Heart left ventricle (tissue), 16 donors: ENCODE data around the gene TESK1. TPM values are rescaled to one million over a fixed set of nuclear protein-coding genes. Genes with fewer than 3 reads are reported as not detected.
A peak's percentile ranks its signal among the peaks of the same experiment; 100 is the strongest.

Experiments used
- ATAC-seq, 4 donors: fragments of 200-7000 bp; cut with Tn5 transposase; one replicate each; pipeline ENCODE4 v1.9.1; 2020 to 2022; ENCODE audit warnings: moderate library complexity in 4 of 4, mild to moderate bottlenecking in 3 of 4, moderate number of reproducible peaks in 1 of 4
- DNase-seq, 5 donors: peaks; one replicate each; pipeline ENCODE4 v3.0.0-alpha.2; 2020
- H3K27ac ChIP-seq, 12 donors: fragments of 200-600 bp; sonication (generic) in 4 of 12; one replicate each; pipeline versions ENCODE4 v1.5.0 to v1.8.0; 2016 to 2022; ENCODE audit warnings: mild to moderate bottlenecking in 2 of 12
- H3K27me3 ChIP-seq, 9 donors: fragments of 200-600 bp; sonication (generic) in 2 of 9; one replicate each; pipeline versions ENCODE4 v1.5.1 to v1.8.0; 2016 to 2022; ENCODE audit warnings: mild to moderate bottlenecking in 3 of 9
- H3K36me3 ChIP-seq, 9 donors: fragments of 200-600 bp; sonication (generic) in 2 of 9; one replicate each; pipeline versions ENCODE4 v1.5.0 to v1.8.0; 2018 to 2022; ENCODE audit warnings: mild to moderate bottlenecking in 2 of 9
- H3K4me1 ChIP-seq, 12 donors: fragments of 200-600 bp; sonication (generic) in 4 of 12; one replicate each; pipeline versions ENCODE4 v1.5.0 to v1.8.0; 2016 to 2022; ENCODE audit warnings: mild to moderate bottlenecking in 3 of 12
- H3K4me3 ChIP-seq, 12 donors: fragments of 200-600 bp; sonication (generic) in 4 of 12; one replicate each; pipeline versions ENCODE4 v1.5.0 to v1.8.0; 2017 to 2022; ENCODE audit warnings: mild to moderate bottlenecking in 9 of 12, moderate library complexity in 4 of 12
- H3K9me3 ChIP-seq, 12 donors: fragments of 200-600 bp; sonication (generic) in 4 of 12; one replicate each; pipeline versions ENCODE4 v1.5.0 to v1.8.0; 2016 to 2022; ENCODE audit warnings: mild to moderate bottlenecking in 1 of 12
- CTCF ChIP-seq, 12 donors: fragments of 200-600 bp; sonication (generic) in 4 of 12; IDR thresholded peaks; one replicate each; pipeline versions ENCODE4 v1.5.0 to v1.8.0; 2018 to 2022; ENCODE audit warnings: antibody characterized with exemption in 12 of 12, mild to moderate bottlenecking in 5 of 12
- POLR2A ChIP-seq, 2 donors: fragments of 450-650 bp; IDR thresholded peaks; one replicate each; pipeline ENCODE4 v1.6.1; 2017; ENCODE audit warnings: antibody characterized with exemption in 2 of 2, mild to moderate bottlenecking in 2 of 2, moderate library complexity in 2 of 2
- WGBS, 4 donors: extraction: QIAGEN DNeasy Blood & Tissue Kit in 2 of 4; methylation state at CpG; one replicate each; pipeline versions ENCODE4 v1.1.5 to v1.1.7; 2013 to 2018; 5-methylcytosine and 5-hydroxymethylcytosine counted together
- intact Hi-C, 10 donors: fragments of 100-400 bp; cut with DNase I; formaldehyde crosslinking; loops; one replicate each; pipeline versions ENCODE4 v1.11.1 to v1.14.2; 2022
- polyA plus RNA-seq, 2 donors: library from polyadenylated mRNA; stranded (reverse); fragments of 200-250 nt; gene quantifications; one replicate each; pipeline ENCODE4 v1.2.3, GENCODE V29; 2013
- total RNA-seq, 9 donors: library from RNA; depleted of rRNA in 2 of 9; stranded (reverse); fragments of >200 nt in 2 of 9; fragmentation: NEBNext Ultra II Directional in 3 of 9; extraction: Animal tissue kit (Norgen Biotek cat#: 25700) in 3 of 9; gene quantifications; one replicate each; pipeline versions ENCODE4 v1.1.0 to v1.2.4, GENCODE V29; 2016 to 2023
- donor health status: ischemic (EF 13 %, LVEDD 7.1; RV severe dilation, severe dysfunction).
- donor health status: healthy with polysubstance abuse.
- donor health status: DM: no; HTN: yes; CAD: no.
- donor health status: DM: no; HTN: no; CAD: no.
- donor health status: ischemic (EF 25% LVEDD 6.9; RV normal size, moderate dysfunction).
- donor health status: ischemic (EF 25% LVEDD 5.7; RV mildly dilated, moderate dysfunction).
- donor health status: healthy.
- donor health status: DM: yes; HTN: yes; CAD: no.
- donor health status: ischemic (EF 35%, LVEDD 5.7; RV mildly dilated, moderate dysfunction).
- donor health status: nonischemic (EF 11% LVEDD 7.7; RV severe dilation, severe dysfunction).
- donor health status: DM: yes; HTN: yes; CAD: no.
- donor health status: PGD.
- donor health status: ischemic (EF 29% LVEDD 5.4; RV normal size, mild dysfunction).
- donor health status: nonischemic (EF 23%, LVEDD 6.1; RV moderate dilation, normal function).

The TESK1 gene
- total and polyA plus RNA-seq, 11 donors = 19.8 to 47.6 (median 24.8) TPM

DNA sequence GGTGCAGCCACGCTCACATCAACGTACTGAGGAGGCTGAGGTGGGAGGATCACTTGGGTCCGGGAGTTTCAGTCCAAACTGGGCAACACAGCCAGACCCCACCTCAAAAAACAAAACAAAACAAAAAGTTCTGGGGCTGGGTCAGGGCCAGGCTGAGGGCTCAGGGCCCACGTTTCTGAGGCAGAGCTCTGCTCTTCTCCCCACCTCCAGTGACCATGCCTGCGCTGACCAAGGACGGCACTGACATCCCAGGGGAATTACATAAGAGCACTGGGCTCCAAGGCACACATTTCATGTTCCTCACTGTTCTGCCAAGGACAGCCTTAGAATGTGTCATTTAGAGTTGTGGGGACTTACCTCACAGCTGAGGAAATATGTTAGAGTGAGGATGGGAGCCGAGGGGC is 40.4 kb upstream of the TESK1 start:
- Histone ChIP-seq H3K9me3 (no peaks in the 10 kb centered on the region), H3K36me3 (peaks cover 0 to 27% (median 20%) of the 10 kb centered on the region in 9 donors), H3K27ac (peak overlapping the region in 9 of 12 donors; percentile 26 to 77 (median 63)), H3K4me1 (peaks cover 4 to 34% (median 24%) of the 10 kb centered on the region in 12 donors), H3K27me3 (no peaks in the 10 kb centered on the region), H3K4me3 (no peak overlapping the region)
- peak; percentile 29 to 59 (median 44) for ATAC-seq
- intact Hi-C loops = loop anchor here in 1 of 10 donors (10.0 kb wide), 1 partner anchor 440 kb away; no protein-coding TSS in a partner anchor
- DNase-seq = no peak
- no peak for TF ChIP-seq POLR2A (IDR thresholded peaks at IDR 0.05)
- no peak for TF ChIP-seq CTCF (IDR thresholded peaks at IDR 0.05)
- WGBS, 4 donors = 71 to 77% (median 74%) methylated on average over 7 of the region's 7 CpGs

DNA sequence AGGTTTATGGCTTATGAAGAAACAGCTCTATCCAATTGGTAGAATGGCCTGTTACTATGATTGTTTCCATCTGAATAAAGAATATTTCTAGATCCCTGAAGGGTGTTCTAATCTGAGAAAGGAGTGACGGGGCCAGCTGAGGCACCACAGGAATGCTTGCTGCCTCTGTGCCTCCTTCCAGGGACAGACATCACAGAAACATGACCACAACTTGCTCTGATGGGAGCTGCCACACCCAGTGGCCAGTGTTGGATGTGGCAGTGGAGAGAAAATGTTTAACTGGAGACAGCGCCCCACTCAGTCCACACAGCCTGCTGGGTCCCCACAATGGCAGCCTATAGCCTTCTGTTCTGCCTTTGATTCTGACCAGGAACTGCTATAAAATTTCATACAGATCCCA is 38.6 kb upstream of the TESK1 start:
- DNase-seq (no peak), ATAC-seq (no peak)
- H3K4me3 ChIP-seq = no peak overlapping the region
- H3K27ac ChIP-seq = no peak overlapping the region
- intact Hi-C loops = loop anchor here in 1 of 10 donors (10.0 kb wide), 1 partner anchor 442 kb away; no protein-coding TSS in a partner anchor
- no peaks in the 10 kb centered on the region for H3K27me3 ChIP-seq
- peaks cover 0 to 9% (median 2%) of the 10 kb centered on the region in 9 donors for H3K36me3 ChIP-seq
- H3K4me1 ChIP-seq = peaks cover 4 to 34% (median 24%) of the 10 kb centered on the region in 12 donors
- TF ChIP-seq CTCF (IDR thresholded peaks at IDR 0.05) (no peak), POLR2A (IDR thresholded peaks at IDR 0.05) (no peak)
- no peaks in the 10 kb centered on the region for H3K9me3 ChIP-seq
- WGBS, 4 donors = 81 to 96% (median 92%) methylated on average over 2 of the region's 2 CpGs

DNA sequence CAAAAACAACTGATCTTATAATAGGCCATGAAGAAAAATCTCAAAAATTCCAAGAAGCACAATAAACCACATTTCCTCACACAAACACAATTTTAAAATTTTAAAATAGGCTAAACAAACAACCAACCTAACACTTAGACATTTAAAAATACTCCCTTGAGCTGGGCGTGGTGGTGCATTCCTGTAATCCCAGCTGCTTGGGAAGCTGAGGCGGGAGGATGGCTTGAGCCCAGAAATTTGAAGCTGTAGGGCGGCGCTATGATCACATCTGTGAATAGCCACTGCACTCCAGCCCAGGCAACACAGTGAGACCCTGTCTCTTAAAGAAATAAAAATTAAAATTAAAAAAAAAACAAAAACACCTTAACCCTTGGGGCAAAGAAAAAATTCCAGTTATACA is 36.9 kb upstream of the TESK1 start:
- Histone ChIP-seq H3K27me3 (no peaks in the 10 kb centered on the region), H3K27ac (no peak overlapping the region), H3K4me1 (peaks cover 3 to 29% (median 20%) of the 10 kb centered on the region in 12 donors), H3K9me3 (no peaks in the 10 kb centered on the region), H3K36me3 (peaks cover 0 to under 1% (median 0%) of the 10 kb centered on the region in 9 donors), H3K4me3 (no peak overlapping the region)
- DNase-seq = no peak
- ATAC-seq = no peak
- 91 to 94% (median 94%) methylated on average over 4 of the region's 4 CpGs for WGBS, 4 donors
- TF ChIP-seq POLR2A (IDR thresholded peaks at IDR 0.05) (no peak), CTCF (IDR thresholded peaks at IDR 0.05) (no peak)
- intact Hi-C loops = loop anchor here in 1 of 10 donors (10.0 kb wide), 1 partner anchor 443 kb away; no protein-coding TSS in a partner anchor

DNA sequence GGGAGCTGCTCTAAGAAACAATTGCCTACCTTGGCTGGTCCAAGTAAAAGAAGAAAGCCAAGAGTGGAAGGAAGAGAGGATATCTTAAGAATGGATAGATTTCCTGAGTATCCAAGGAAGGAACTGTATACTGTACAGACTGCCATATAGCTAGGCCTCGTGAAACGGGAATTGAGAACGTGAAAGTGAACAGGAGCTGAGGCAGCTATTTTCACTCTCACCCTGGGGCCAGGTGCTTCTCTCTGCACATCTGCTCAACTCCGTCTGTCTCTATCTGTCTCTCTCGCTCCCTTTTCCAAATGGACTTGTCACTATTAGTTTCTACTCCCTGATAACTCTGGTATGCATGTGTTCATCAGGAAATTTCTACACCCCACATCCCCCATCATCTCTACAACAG is 35.9 kb upstream of the TESK1 start:
- no peak overlapping the region for H3K27ac ChIP-seq
- H3K9me3 ChIP-seq = no peaks in the 10 kb centered on the region
- intact Hi-C loops = loop anchor here in 1 of 10 donors (10.0 kb wide), 1 partner anchor 444 kb away; no protein-coding TSS in a partner anchor
- H3K4me1 ChIP-seq = peaks cover 0 to 23% (median 10%) of the 10 kb centered on the region in 12 donors
- DNase-seq (no peak), ATAC-seq (no peak)
- H3K36me3 ChIP-seq = no peaks in the 10 kb centered on the region
- TF ChIP-seq POLR2A (IDR thresholded peaks at IDR 0.05) = no peak
- no peak for TF ChIP-seq CTCF (IDR thresholded peaks at IDR 0.05)
- 64 to 78% (median 69%) methylated on average over 5 of the region's 5 CpGs for WGBS, 4 donors
- H3K27me3 ChIP-seq = no peaks in the 10 kb centered on the region
- no peak overlapping the region for H3K4me3 ChIP-seq
